IMR-90 (cell line): Measurements from ENCODE around the gene UTY. TPM values are rescaled to one million over a fixed set of nuclear protein-coding genes. Genes with fewer than 3 reads are reported as not detected.

Source experiments
- ATAC-seq: fragments of 200-7000 bp; cut with Tn5 transposase; 2 replicates; pipeline ENCODE4 v1.9.1; 2020; ENCODE audit warnings: low read depth, mild to moderate bottlenecking, moderate library complexity
- BruUV-seq: library from RNA; stranded (reverse); fragments of 400-500 nt; replicated peaks from 2 replicates; lab custom pipeline; 2021; lab: Mats Ljungman, UMichigan
- CTCF ChIA-PET: fragments of 300-600 bp; formaldehyde crosslinking; extraction: SDS; loops from one replicate; lab custom pipeline; 2021; ENCODE audit warnings: antibody characterized with exemption; lab: Yijun Ruan, JAX
- POLR2A ChIA-PET: fragments of 300-600 bp; sonication (Branson Sonifier 250); formaldehyde crosslinking; loops from one replicate; lab custom pipeline; 2022; ENCODE audit warnings: antibody characterized with exemption; ENCODE audit not compliant: unreplicated experiment; lab: Charles Lee
- DNase-seq: peaks from one replicate; pipeline ENCODE4 v3.0.0; 2013
- H2AFZ ChIP-seq: replicated peaks from 2 replicates; pipeline ENCODE3; 2013; ENCODE audit warnings: low read length, mild to moderate bottlenecking; ENCODE audit not compliant: poor library complexity
- H2AK5ac ChIP-seq: 2 replicates; pipeline ENCODE4 v1.6.1; 2013; ENCODE audit warnings: low read depth, low read length, inconsistent platforms
- H2AK9ac ChIP-seq: replicated peaks from 2 replicates; pipeline ENCODE3; 2013; ENCODE audit warnings: mild to moderate bottlenecking, low read depth, low read length, moderate library complexity; ENCODE audit not compliant: poor library complexity
- H2BK120ac ChIP-seq: 2 replicates; pipeline ENCODE4 v1.6.1; 2013; ENCODE audit warnings: low read depth, low read length, inconsistent platforms
- H2BK15ac ChIP-seq: 3 replicates; pipeline ENCODE4 v1.6.1; 2013; ENCODE audit warnings: low read depth, low read length, inconsistent platforms
- H2BK20ac ChIP-seq: 2 replicates; pipeline ENCODE4 v1.6.1; 2013; ENCODE audit warnings: low read depth, mild to moderate bottlenecking, inconsistent platforms, low read length, moderate library complexity
- H2BK5ac ChIP-seq: 2 replicates; pipeline ENCODE4 v1.6.1; 2013; ENCODE audit warnings: mild to moderate bottlenecking, low read depth, low read length, inconsistent platforms; ENCODE audit not compliant: poor library complexity, severe bottlenecking
- H3K14ac ChIP-seq: replicated peaks from 2 replicates; pipeline ENCODE4 v1.6.1; 2013; ENCODE audit warnings: low read depth, low read length, inconsistent platforms
- H3K18ac ChIP-seq: 2 replicates; pipeline ENCODE4 v1.6.1; 2013; ENCODE audit warnings: low read depth, low read length, control low read depth
- H3K23ac ChIP-seq: 2 replicates; pipeline ENCODE4 v1.6.1; 2013; ENCODE audit warnings: low read depth, low read length, inconsistent platforms
- H3K27ac ChIP-seq: 2 replicates; pipeline ENCODE4 v1.5.1; 2013; ENCODE audit warnings: mild to moderate bottlenecking, control low read depth, low read length; ENCODE audit not compliant: insufficient read depth
- H3K27me3 ChIP-seq: 2 replicates; pipeline ENCODE4 v1.6.1; 2013; ENCODE audit warnings: low read length; ENCODE audit not compliant: control insufficient read depth, insufficient read depth
- H3K36me3 ChIP-seq: 2 replicates; pipeline ENCODE4 v1.6.1; 2013; ENCODE audit warnings: low read length, mixed read lengths; ENCODE audit not compliant: control insufficient read depth, insufficient read depth
- H3K4ac ChIP-seq: 2 replicates; pipeline ENCODE4 v1.6.1; 2013; ENCODE audit warnings: low read depth, low read length, inconsistent platforms
- H3K4me1 ChIP-seq: 2 replicates; pipeline ENCODE4 v1.6.1; 2013; ENCODE audit warnings: low read length, mixed read lengths; ENCODE audit not compliant: control insufficient read depth, insufficient read depth
- H3K4me2 ChIP-seq: 2 replicates; pipeline ENCODE4 v1.6.1; 2013; ENCODE audit warnings: low read depth, mild to moderate bottlenecking, control low read depth, low read length, moderate library complexity
- H3K4me3 ChIP-seq: 2 replicates; pipeline ENCODE4 v1.5.1; 2013; ENCODE audit warnings: low read depth, mild to moderate bottlenecking, control low read depth, low read length, moderate library complexity; ENCODE audit not compliant: insufficient read depth
- H3K56ac ChIP-seq: 2 replicates; pipeline ENCODE4 v1.6.1; 2013; ENCODE audit warnings: low read length, inconsistent platforms; ENCODE audit not compliant: insufficient read depth; ENCODE audit errors: extremely low read depth
- H3K79me1 ChIP-seq, 2 experiments: 2 replicates each; pipeline ENCODE4 v1.6.1; 2013; ENCODE audit warnings: low read length in 2 of 2, inconsistent platforms in 1 of 2, low read depth in 1 of 2
- H3K9ac ChIP-seq: 2 replicates; pipeline ENCODE4 v1.6.1; 2013; ENCODE audit warnings: low read depth, low read length, control low read depth
- H3K9me1 ChIP-seq: 2 replicates; pipeline ENCODE4 v1.6.1; 2013; ENCODE audit warnings: low read length, inconsistent platforms; ENCODE audit not compliant: insufficient read depth
- H3K9me3 ChIP-seq: 2 replicates; pipeline ENCODE4 v1.6.1; 2013; ENCODE audit warnings: low read length; ENCODE audit not compliant: control insufficient read depth, insufficient read depth
- H4K20me1 ChIP-seq: 2 replicates; pipeline ENCODE4 v1.6.1; 2013; ENCODE audit warnings: low read length, inconsistent platforms; ENCODE audit not compliant: insufficient read depth
- H4K5ac ChIP-seq: 2 replicates; pipeline ENCODE4 v1.6.1; 2013; ENCODE audit warnings: mild to moderate bottlenecking, low read depth, low read length, control low read depth
- H4K8ac ChIP-seq, 2 experiments: 2 replicates each; pipeline ENCODE4 v1.6.1; 2013; ENCODE audit warnings: low read depth in 2 of 2, low read length in 2 of 2, control low read depth in 1 of 2, inconsistent platforms in 1 of 2
- H4K91ac ChIP-seq: 2 replicates; pipeline ENCODE4 v1.6.1; 2013; ENCODE audit warnings: low read depth, low read length, inconsistent platforms; ENCODE audit not compliant: insufficient read depth
- BHLHE40 ChIP-seq: fragments of 150-350 bp; IDR thresholded peaks from 2 replicates; pipeline ENCODE4 v1.6.1; 2016; ENCODE audit warnings: mild to moderate bottlenecking, low read depth, low read length
- CEBPB ChIP-seq: IDR thresholded peaks from 2 replicates; pipeline ENCODE4 v1.6.1; 2012; ENCODE audit warnings: low read depth, low read length, improper control_type of control experiment
- CHD1 ChIP-seq: IDR thresholded peaks from 2 replicates; pipeline ENCODE4 v1.6.1; 2012; ENCODE audit warnings: low read depth, low read length, improper control_type of control experiment
- CTCF ChIP-seq: conservative IDR thresholded peaks from 2 replicates; pipeline ENCODE4 v1.5.1; 2012; ENCODE audit warnings: mild to moderate bottlenecking, low read depth, low read length, improper control_type of control experiment
- ELK1 ChIP-seq: fragments of 150-350 bp; IDR thresholded peaks from 2 replicates; pipeline ENCODE4 v1.6.1; 2016; ENCODE audit warnings: low read depth, mild to moderate bottlenecking, low read length, moderate library complexity, borderline replicate concordance
- FOS ChIP-seq: fragments of 150-350 bp; IDR thresholded peaks from 2 replicates; pipeline ENCODE4 v1.6.1; 2016; ENCODE audit warnings: low read depth, low read length
- MAFK ChIP-seq: IDR thresholded peaks from 2 replicates; pipeline ENCODE4 v1.6.1; 2012; ENCODE audit warnings: low read depth, low read length, improper control_type of control experiment
- MAZ ChIP-seq: IDR thresholded peaks from 2 replicates; pipeline ENCODE4 v1.6.1; 2012; ENCODE audit warnings: low read depth, mild to moderate bottlenecking, low read length, improper control_type of control experiment, moderate library complexity, borderline replicate concordance
- MXI1 ChIP-seq: IDR thresholded peaks from 2 replicates; pipeline ENCODE4 v1.6.1; 2012; ENCODE audit warnings: low read depth, mild to moderate bottlenecking, low read length, moderate library complexity, borderline replicate concordance
- NFE2L2 ChIP-seq: fragments of 150-350 bp; IDR thresholded peaks from 2 replicates; pipeline ENCODE4 v1.6.1; 2016; ENCODE audit warnings: low read depth, mild to moderate bottlenecking, low read length
- POLR2A ChIP-seq: IDR thresholded peaks from 2 replicates; pipeline ENCODE4 v1.6.1; 2012; ENCODE audit warnings: mild to moderate bottlenecking, low read depth, low read length
- RAD21 ChIP-seq: IDR thresholded peaks from 2 replicates; pipeline ENCODE4 v1.6.1; 2012; ENCODE audit warnings: low read length, improper control_type of control experiment
- RCOR1 ChIP-seq: IDR thresholded peaks from 2 replicates; pipeline ENCODE4 v1.6.1; 2012; ENCODE audit warnings: mild to moderate bottlenecking, low read length, improper control_type of control experiment; ENCODE audit not compliant: insufficient replicate concordance
- RFX5 ChIP-seq: IDR thresholded peaks from 2 replicates; pipeline ENCODE4 v1.8.0; 2012; ENCODE audit warnings: low read depth, mild to moderate bottlenecking, low read length, moderate library complexity
- SMC3 ChIP-seq: fragments of 150-350 bp; IDR thresholded peaks from 2 replicates; pipeline ENCODE4 v1.6.1; 2016; ENCODE audit warnings: low read depth, mild to moderate bottlenecking, antibody characterized with exemption, low read length, moderate library complexity
- USF2 ChIP-seq: fragments of 150-350 bp; IDR thresholded peaks from 2 replicates; pipeline ENCODE4 v1.6.1; 2017; ENCODE audit warnings: mild to moderate bottlenecking, antibody characterized with exemption, low read length, low read depth
- WGBS, 2 experiments: methylation state at CpG; one replicate each; pipeline versions ENCODE4 v1.1.5 to v1.1.7; 2013; ENCODE audit warnings: missing lambda C conversion rate in 2 of 2; ENCODE audit not compliant: insufficient read length in 1 of 2; ENCODE audit errors: extremely low coverage in 2 of 2; 5-methylcytosine and 5-hydroxymethylcytosine counted together
- dilution Hi-C: fragments of 300-500 bp; cut with HindIII; formaldehyde crosslinking; loops from one replicate; pipeline ENCODE4 v1.14.3; 2018; ENCODE audit warnings: low sequenced_read_pairs; ENCODE audit not compliant: unreplicated experiment
- in situ Hi-C: fragments of 300-500 bp; cut with MboI; formaldehyde crosslinking; loops from 3 replicates; pipeline ENCODE4 v1.14.3; 2019; ENCODE audit warnings: low sequenced_read_pairs, inconsistent platforms, mixed read lengths
- intact Hi-C: fragments of 100-400 bp; cut with micrococcal nuclease; formaldehyde crosslinking; loops from 2 replicates; pipeline ENCODE4 v1.10.0; 2022
- polyA plus RNA-seq, 3 experiments: library from polyadenylated mRNA; depleted of rRNA; stranded (reverse); fragments of >200 nt; gene quantifications; 2 replicates each; pipeline ENCODE4 v1.2.3, GENCODE V29; 2012; ENCODE audit warnings: low replicate concordance in 1 of 3
- total RNA-seq: library from RNA; depleted of rRNA; stranded (reverse); fragments of >200 nt; gene quantifications from 2 replicates; pipeline ENCODE4 v1.2.3, GENCODE V29; 2012

Gene UTY
- total and polyA plus RNA-seq, 2 of the 4 experiments (the other 2 are of a cell fraction), result not detected

GRCh38 chrY:13227354-13227953 lies 252.4 kb downstream of the UTY start:
- no peak overlapping the region for H2BK5ac ChIP-seq
- BruUV-seq, result no TSS peak

More at GRCh38 chrY:13227354-13227953, 252.4 kb downstream of the UTY start:
- no peak overlapping the region for H2BK15ac ChIP-seq
- no peak overlapping the region for H3K4ac ChIP-seq
- H3K9me3 ChIP-seq, result no peaks in the 10 kb centered on the region
- H3K23ac ChIP-seq, result no peak overlapping the region
- H4K20me1 ChIP-seq, result no peaks in the 10 kb centered on the region
- H3K18ac ChIP-seq, result no peak overlapping the region
- H4K5ac ChIP-seq, result no peak overlapping the region
- no peak overlapping the region for H3K14ac ChIP-seq
- DNase-seq, result no peak
- no peak overlapping the region for H2AK5ac ChIP-seq
- H3K79me1 ChIP-seq, result no peaks in the 10 kb centered on the region
- no peak for TF ChIP-seq RFX5
- no peak for TF ChIP-seq CHD1
- TF ChIP-seq USF2, result no peak
- TF ChIP-seq NFE2L2, result no peak
- no peak for TF ChIP-seq BHLHE40
- TF ChIP-seq POLR2A, result no peak
- TF ChIP-seq RCOR1, result no peak
- TF ChIP-seq MAFK, result no peak
- no peak for TF ChIP-seq CTCF
- TF ChIP-seq RAD21, result no peak
- no peak for TF ChIP-seq ELK1
- TF ChIP-seq MAZ, result no peak
- no peak for TF ChIP-seq CEBPB
- no peak for TF ChIP-seq MXI1
- no peak for TF ChIP-seq SMC3
- no peak for TF ChIP-seq FOS
- H3K27ac ChIP-seq, result no peak overlapping the region
- in situ Hi-C loops, result no loop called here
- no peaks in the 10 kb centered on the region for H3K4me1 ChIP-seq
- intact Hi-C loops, result no loop called here
- H3K36me3 ChIP-seq, result no peaks in the 10 kb centered on the region
- H3K9me1 ChIP-seq, result no peaks in the 10 kb centered on the region
- H4K91ac ChIP-seq, result no peak overlapping the region
- H2BK120ac ChIP-seq, result no peak overlapping the region
- H3K56ac ChIP-seq, result no peak overlapping the region
- no peak overlapping the region for H3K4me2 ChIP-seq
- no peaks in the 10 kb centered on the region for H3K27me3 ChIP-seq
- H2AFZ ChIP-seq, result no peak overlapping the region
- no peak for ATAC-seq
- CTCF ChIA-PET, result no interaction called here
- H3K9ac ChIP-seq, result no peak overlapping the region
- H2BK20ac ChIP-seq, result no peak overlapping the region
- no CpG with 5 or more reads among the region's 2 CpGs for WGBS, 2 experiments
- H3K4me3 ChIP-seq, result no peak overlapping the region
- no peak overlapping the region for H4K8ac ChIP-seq
- dilution Hi-C loops, result no loop called here
- no peak overlapping the region for H2AK9ac ChIP-seq
- POLR2A ChIA-PET, result no interaction called here
